HS-5 (cell line): Measurements from ENCODE around the gene GSC2.

Experiments used
- DNase-seq: peaks from one replicate; pipeline ENCODE4 v3.0.0-alpha.2; 2012; ENCODE audit warnings: low read depth

GSC2 gene

GRCh38 chr22:19119949-19120348 lies 30.1 kb downstream of the GSC2 start:
- no peak for DNase-seq

GRCh38 chr22:19118329-19118880 lies 31.7 kb downstream of the GSC2 start:
- no peak for DNase-seq

DNA sequence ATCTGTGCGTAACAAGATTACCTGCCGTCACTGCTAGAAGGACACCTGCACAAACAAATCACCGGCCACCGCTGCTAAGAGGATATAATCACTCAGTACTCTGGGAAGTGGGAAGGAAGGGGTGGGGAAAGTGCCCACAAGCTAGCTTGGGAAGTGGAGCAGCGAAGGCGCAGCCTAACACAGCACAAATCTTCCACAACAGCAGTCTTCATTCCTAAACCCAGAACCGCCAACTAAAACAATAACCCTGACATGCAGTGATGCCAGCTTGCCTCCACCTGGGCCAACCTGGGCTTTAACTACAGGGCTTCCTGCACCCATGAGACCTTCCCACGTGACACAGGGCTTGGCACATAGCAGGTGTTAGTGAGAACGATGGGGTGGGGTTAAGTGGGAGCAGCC lies 33.0 kb downstream of the GSC2 start:
- DNase-seq: no peak

DNA sequence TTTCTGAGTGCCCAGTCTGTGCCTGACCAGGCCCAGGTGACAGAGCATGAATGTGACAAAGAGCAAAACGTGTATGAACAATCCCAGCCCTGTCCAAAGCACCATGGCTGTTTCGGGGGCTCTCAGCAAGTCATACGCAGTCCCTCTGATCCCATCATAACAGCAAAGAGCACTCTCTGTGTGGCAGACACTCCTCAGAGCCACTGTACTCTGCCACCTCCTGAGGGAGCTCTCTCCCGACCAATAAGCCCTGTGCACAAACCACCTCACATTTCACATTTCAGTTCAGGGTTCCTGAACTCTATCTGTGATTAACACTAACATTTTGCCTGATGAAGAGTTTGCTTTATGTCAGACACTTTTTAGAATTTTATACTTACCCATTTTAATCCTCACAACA lies 34.5 kb downstream of the GSC2 start:
- DNase-seq: no peak

DNA sequence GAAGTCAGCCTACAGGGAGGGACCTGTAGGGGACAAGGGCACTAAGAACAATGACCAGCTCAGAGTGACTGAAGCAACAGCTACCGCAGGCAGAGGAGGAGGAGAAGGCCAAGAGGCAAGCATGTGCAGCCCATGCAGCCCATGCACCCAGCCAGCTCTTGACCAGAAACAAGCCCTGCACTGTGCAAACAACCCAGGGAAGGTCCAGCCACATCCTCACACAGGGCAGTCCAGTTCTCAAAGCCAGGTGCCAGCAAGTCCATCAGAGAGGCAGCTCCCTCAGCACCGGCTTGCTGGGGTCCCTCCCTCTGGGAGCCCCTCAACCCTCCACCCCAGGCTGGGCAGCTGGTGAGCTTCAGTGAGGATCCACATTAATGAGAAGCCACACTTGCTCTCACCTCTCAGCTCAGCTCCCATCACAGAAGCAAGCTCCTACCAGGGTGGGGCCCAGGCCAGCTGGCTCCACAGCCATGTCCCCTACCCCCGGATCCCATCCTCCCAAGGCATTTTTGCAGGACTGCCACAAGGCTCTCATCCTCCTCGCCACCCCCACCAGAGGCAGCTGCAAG lies 35.0 kb downstream of the GSC2 start:
- DNase-seq: no peak

DNA sequence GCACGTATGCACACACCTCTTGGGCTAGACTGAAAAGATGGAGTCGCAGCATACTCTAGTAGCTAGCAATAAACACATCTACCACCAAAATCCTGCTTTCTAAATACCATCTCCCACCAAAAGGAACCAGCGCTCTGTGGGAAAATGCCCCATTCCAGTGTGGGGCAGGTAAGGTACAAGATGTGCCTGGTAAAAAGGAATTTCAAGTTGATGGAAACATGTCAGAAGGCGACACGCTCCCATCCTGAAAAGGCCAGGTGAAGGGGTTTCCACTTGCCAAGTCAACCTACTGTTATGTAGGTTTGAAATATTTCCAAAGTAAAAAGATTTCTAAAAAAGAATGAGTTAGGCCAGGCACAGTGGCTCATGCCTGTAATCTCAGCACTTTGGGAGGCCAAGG lies 36.7 kb downstream of the GSC2 start:
- no peak for DNase-seq

- DNase-seq: no peak
These were observed 38.5 kb downstream of the GSC2 start for GRCh38 chr22:19111584-19111983.

- DNase-seq: no peak
These were observed 39.0 kb downstream of the GSC2 start for GRCh38 chr22:19111140-19111539.

DNA sequence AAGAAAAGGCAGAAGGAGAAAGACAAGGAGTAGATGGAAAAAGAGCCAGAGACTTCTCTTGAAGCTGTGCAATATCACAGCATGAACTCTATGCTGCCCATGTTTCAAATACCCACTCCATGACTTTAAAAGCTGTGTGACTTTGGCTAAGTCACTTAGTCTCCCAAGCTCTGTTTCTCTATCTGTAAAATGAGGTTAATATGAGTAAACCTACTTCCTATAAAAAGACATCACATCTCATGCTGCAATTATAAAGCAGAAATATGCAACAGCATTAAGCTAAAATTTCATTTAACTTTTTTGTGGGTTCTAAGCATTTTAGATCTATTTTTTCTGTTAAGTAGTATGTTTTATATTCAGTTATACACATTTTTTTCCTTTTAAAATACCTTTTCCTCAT lies 39.4 kb downstream of the GSC2 start:
- no peak for DNase-seq

GRCh38 chr22:19110064-19110458 lies 40.0 kb downstream of the GSC2 start:
- DNase-seq: no peak

DNA sequence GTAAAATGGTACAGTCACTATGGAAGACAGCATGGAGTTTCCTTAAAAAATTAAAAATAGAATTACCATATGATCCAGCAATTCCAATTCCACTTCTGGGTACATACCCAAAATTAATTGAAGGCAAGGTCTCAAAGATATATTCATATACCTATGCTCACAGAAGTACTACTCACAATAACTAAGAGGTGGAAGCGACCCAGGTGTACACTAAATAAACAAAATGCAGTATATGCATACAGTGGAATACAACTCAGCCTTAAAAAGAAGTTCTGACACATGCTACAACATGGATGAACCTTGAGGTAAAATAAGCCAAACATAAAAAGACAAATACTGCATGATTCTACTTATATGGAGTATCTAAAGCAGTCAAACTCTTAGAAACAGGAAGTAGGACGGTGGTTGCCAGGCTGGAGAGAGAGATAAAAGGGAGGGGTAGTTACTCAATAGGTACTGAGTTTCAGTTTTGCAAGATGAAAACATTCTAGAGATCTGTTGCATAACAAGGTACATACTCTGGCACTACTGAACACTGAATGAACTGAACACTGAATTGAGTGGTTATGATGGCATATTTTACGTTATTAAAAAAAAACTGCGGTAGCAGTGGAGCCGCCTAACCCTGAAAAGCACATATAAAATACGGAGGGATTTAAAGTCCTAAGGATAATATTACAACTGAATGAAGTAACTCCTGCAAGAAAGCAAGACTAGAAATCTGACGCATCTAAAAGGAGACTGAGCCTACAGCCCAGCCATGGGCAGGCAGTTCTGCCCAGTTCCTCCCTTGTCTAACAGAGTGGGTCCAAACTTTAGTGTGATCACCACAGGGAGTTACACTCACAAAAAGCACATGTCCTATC lies 40.7 kb downstream of the GSC2 start:
- DNase-seq: peak; percentile 61

- DNase-seq: no peak
These were observed 41.3 kb downstream of the GSC2 start for GRCh38 chr22:19108807-19109197.

- DNase-seq: no peak
These were observed 42.4 kb downstream of the GSC2 start for GRCh38 chr22:19107730-19108074.

GRCh38 chr22:19106886-19107729 lies 43.0 kb downstream of the GSC2 start:
- DNase-seq: no peak

GRCh38 chr22:19105867-19106802 lies 44.0 kb downstream of the GSC2 start:
- no peak for DNase-seq

GRCh38 chr22:19105456-19105855 lies 44.6 kb downstream of the GSC2 start:
- DNase-seq: no peak

- no peak for DNase-seq
These were observed 45.9 kb downstream of the GSC2 start for GRCh38 chr22:19103880-19104821.

DNA sequence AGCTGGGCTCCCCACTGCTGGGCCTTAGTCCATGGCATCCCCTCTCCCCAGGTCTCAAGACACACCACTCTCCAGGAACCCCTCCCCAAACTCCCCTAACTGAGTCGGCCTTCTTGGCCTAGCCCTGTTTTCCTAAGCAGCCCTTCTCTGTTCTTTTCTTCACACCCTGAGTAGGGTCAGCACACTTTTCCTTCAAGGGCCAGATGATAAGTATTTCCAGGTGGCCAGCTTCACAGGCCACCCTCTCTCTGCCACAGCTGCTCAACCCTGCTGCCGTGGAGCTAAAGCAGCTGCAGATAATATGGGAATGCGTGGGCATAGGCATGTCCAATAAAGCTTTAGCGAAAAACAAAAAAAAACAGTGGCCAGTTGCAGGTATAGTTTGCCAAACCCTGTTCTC lies 51.9 kb downstream of the GSC2 start:
- DNase-seq: no peak

DNA sequence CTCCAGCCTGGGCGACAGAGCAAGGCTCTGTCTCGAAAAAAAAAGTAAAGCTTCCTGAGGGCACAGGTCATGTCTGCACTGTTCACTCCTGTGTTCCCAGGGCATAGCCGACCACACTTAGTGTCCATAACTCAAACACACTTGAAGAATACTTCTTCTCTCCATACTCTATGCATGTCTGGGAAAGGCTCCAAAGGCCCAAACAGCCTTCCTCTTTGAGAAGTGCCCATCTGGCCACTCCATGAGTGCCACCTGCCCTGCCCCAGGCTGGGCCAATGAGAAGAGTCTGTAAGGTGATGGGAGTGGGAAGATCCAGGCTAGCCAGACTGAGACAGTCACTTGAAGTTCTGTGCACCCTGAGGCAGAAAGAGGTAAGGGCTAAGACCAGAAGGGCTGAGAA lies 52.6 kb downstream of the GSC2 start:
- DNase-seq: no peak
